ENCODE results near the gene THAP5.

The THAP5 gene, protein sequence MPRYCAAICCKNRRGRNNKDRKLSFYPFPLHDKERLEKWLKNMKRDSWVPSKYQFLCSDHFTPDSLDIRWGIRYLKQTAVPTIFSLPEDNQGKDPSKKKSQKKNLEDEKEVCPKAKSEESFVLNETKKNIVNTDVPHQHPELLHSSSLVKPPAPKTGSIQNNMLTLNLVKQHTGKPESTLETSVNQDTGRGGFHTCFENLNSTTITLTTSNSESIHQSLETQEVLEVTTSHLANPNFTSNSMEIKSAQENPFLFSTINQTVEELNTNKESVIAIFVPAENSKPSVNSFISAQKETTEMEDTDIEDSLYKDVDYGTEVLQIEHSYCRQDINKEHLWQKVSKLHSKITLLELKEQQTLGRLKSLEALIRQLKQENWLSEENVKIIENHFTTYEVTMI

GRCh38 chr7:108569381-108570145, at the start of gene THAP5, which contains the start of gene DNAJB9:
TSS of gene THAP5 (minus strand) at chr7:108569706. CDS start at chr7:108569569, 137 bp downstream.
TSS of gene DNAJB9 (plus strand) at chr7:108569874. CDS start at chr7:108571727, 1,853 bp downstream.
- intact Hi-C loops (cut with DNase I): loop anchor here (2.0 kb wide), 1 partner anchor 43 kb away; the partner anchor contains the start of gene PNPLA8
- peak; percentile 99 to 100 (median 100) for DNase-seq

DNA sequence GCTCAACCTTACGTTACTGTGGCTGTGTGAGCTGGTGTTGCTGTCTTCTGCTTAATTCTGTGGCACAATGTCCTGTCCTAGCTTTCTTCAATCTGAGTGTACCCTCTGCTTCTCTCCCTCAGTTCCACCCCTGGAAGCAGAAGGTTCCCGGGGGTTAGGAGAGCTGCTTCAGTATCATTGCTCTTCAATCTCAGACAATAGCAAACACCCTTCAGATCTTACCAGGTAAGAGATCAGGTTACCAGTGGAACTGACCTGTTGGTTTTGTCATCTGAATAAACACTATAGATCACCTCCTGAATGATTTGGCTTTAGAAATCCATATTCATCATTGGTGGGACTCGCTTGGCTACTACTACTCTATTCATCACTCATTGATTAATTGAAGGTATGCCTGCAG, 48.5 kb upstream of the THAP5 start:
- DNase-seq: no peak
- intact Hi-C loops (cut with DNase I): no loop called here

DNA sequence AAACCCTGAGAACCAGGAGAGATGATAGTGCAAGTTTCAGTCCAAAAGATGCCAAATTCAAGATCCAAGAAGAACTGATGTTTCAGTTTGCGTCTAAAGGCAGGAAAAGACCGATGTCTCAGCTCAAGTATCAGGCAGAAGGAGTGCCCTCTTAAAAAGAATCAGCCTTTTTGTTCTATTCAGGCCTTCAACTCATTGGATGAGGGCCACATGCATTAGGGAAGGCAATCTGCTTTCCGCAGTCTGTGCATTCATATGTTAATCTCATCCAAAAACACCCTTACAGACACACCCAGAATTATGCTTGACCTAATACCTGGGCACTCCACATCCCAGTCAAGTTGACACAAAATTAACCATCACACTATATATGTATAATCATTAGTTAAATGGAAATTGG, 45.4 kb upstream of the THAP5 start:
- intact Hi-C loops (cut with DNase I): no loop called here
- no peak for DNase-seq

- DNase-seq: no peak
- intact Hi-C loops (cut with DNase I): no loop called here
Observed at GRCh38 chr7:108613949-108614381, 44.5 kb upstream of the THAP5 start.

- DNase-seq: peak in 1 of 42 donors; percentile 13
- intact Hi-C loops (cut with DNase I): no loop called here
Observed at GRCh38 chr7:108613147-108613948, 43.8 kb upstream of the THAP5 start.

DNA sequence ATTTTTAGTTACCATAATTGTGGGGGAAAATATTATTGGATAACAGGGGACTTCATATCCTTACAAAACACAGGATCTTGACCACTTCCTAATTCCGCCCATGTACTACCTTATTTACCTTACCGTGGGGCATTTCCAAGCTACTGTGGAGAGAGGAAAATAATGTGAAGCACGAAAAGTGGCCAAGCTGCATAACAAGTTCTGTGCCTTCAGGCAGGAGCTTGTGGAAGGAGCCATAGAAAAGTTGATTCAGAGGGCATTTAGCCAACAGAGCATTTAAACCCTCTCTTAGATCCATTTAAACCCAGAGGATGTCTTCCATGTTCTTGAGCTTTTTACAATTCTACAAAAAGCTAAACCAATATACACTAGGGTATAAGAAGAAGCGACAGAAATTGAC, 41.8 kb upstream of the THAP5 start:
- no peak for DNase-seq
- intact Hi-C loops (cut with DNase I): no loop called here

GRCh38 chr7:108609643-108610042, 40.1 kb upstream of the THAP5 start:
- intact Hi-C loops (cut with DNase I): no loop called here
- DNase-seq: no peak

- no peak for DNase-seq
- intact Hi-C loops (cut with DNase I): no loop called here
Observed at GRCh38 chr7:108605559-108606201, 36.2 kb upstream of the THAP5 start.

- intact Hi-C loops (cut with DNase I): no loop called here
- DNase-seq: no peak
Observed at GRCh38 chr7:108604307-108605077, 35.0 kb upstream of the THAP5 start.

DNA sequence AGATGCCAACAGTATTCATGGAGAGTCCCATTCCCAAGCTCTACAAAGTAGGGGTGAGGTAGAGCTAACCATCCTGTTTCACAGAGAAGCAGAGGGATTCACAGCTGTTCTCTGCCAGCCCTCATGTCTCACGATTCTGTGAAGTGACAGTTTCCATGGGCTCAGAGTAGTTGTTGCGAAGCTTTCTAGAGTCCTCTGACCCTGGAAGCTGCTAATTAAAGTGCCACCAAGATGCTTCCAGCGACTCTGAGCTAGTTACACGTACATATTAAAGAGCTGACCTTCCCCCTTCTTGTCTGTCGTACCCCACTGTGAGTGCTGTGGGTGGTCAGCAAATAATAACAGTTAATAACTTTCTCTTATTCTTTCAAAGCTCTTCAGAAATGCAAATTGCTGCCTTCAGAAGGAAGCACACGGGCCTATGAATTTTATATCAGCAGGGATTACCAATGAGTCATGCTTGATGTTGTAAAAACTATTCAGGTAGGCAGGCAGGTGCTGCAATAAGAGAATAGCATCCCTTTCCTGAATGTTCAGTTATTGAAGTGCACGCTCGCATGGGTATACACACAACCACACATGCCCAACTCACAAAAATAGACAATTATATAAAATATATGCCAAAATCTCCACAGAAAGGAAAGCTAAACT, 34.3 kb upstream of the THAP5 start:
- intact Hi-C loops (cut with DNase I): no loop called here
- peak in 1 of 42 donors; percentile 45 for DNase-seq

DNA sequence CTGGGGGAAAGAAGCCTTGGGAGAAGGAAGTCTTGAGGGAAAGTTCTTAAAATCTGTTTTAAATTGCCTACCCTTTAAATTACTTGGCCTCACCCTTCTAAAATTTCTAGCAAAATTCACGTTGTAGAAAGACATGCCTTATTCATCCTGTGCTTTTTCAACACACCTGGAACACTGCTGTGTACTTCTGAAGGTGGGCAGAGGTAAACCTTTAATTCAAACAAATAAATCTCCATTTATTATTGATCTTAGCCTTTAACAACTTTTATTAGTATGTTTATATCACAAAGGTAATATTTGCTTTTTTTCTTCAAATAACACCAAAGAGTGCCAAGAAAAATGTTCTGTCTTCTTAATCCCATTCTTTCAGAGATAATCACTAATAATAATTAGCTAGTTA, 30.9 kb upstream of the THAP5 start:
- intact Hi-C loops (cut with DNase I): no loop called here

GRCh38 chr7:108598914-108599580, 29.5 kb upstream of the THAP5 start:
- intact Hi-C loops (cut with DNase I): no loop called here
- DNase-seq: peak in 1 of 42 donors; percentile 13

More for the DNA sequence above, 30.9 kb upstream of the THAP5 start:
- DNase-seq: no peak

DNA sequence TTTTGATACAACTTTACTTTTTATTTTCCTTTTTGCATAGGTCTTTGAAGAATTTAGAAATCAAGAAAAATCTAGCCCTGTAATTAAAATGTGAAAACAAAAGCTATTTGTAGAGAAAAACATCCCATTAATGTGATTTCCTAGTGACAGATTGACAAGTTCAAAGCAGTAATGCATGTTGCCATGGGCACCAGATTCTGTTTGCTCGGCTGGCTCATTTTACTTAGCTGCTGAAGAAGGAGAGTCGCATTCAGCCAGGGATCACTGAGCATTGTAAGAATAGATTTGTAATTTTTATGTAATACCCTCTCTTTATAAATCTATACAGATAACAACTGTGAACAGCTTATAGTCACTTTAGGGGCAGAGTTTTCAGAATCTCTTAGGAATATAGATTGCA, 28.6 kb upstream of the THAP5 start:
- intact Hi-C loops (cut with DNase I): no loop called here
- DNase-seq: peak in 34 of 42 donors; percentile 6 to 78 (median 40)

DNA sequence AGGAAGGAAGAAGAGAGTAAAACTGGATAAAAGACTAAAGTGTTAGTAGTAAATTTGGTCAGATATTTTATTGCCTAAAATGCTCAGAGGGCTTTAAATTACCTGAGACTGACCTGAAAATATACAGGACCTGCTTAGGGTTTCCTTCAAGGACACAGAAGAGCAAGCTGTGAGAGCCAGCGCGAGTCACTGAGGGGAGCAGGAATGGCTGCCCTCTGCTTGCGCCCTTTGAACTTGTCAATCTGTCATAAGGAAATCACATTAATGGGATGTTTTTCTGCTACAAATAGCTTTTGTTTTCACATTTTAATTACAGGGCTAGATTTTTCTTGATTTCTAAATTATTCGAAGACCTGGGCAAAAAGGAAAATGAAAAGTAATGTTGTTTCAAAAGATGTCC, 27.1 kb upstream of the THAP5 start:
- intact Hi-C loops (cut with DNase I): no loop called here
- peak in 1 of 42 donors; percentile 31 for DNase-seq

GRCh38 chr7:108592646-108593201, 23.2 kb upstream of the THAP5 start:
- DNase-seq: peak in 40 of 42 donors; percentile 12 to 81 (median 54)
- intact Hi-C loops (cut with DNase I): no loop called here

- DNase-seq: no peak
- intact Hi-C loops (cut with DNase I): no loop called here
Observed at GRCh38 chr7:108590606-108591005, 21.1 kb upstream of the THAP5 start.

DNA sequence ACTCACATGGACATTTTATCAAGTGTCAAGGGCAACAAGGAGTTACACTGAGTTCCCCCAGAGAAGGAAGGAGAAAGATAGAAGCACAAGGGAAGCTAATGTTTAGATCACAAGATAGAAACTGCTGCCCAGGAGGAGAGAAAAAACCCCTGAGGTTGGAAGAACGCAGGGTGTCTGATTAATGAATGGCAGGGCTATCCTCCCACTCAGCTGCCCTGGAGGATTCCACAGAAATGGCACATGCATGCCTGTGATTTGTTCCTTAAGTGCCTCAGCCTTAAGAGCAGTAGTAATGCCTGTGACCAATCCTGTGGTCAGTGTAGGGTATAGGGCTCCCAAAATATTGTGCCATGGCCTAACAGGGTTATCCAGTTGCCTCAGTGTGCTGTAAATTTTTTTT, 20.4 kb upstream of the THAP5 start:
- intact Hi-C loops (cut with DNase I): no loop called here
- no peak for DNase-seq
